T-helper 2 cell treated with Interferon-gamma antibody and Interleukin-4, amounts not matched to agents 5 μg/mL and 100 μg/mL, for 36 hours (primary cell): ENCODE measurements around the gene CITED2.
A peak's percentile ranks its signal among the peaks of the same experiment; 100 is the strongest.

Source experiments
- DNase-seq: peaks from one replicate; pipeline ENCODE4 v3.0.0; 2021; ENCODE audit warnings: low spot score
- H3K27ac Mint-ChIP-seq: one replicate; pipeline ENCODE4 v1.8.0; 2021; ENCODE audit warnings: mild to moderate bottlenecking, mixed read lengths
- H3K27me3 Mint-ChIP-seq: one replicate; pipeline ENCODE4 v1.8.0; 2021; ENCODE audit warnings: low read depth, mixed read lengths
- H3K36me3 Mint-ChIP-seq: one replicate; pipeline ENCODE4 v1.8.0; 2021; ENCODE audit warnings: low read depth, mixed read lengths
- H3K4me1 Mint-ChIP-seq: one replicate; pipeline ENCODE4 v1.8.0; 2021; ENCODE audit warnings: low read depth, mixed read lengths
- H3K4me3 Mint-ChIP-seq: one replicate; pipeline ENCODE4 v1.8.0; 2022; ENCODE audit warnings: mild to moderate bottlenecking, moderate library complexity, mixed read lengths
- H3K9me3 Mint-ChIP-seq: one replicate; pipeline ENCODE4 v1.8.0; 2021; ENCODE audit warnings: mixed read lengths

Gene CITED2

GRCh38 chr6:139375226-139376016 is 973 bp upstream of the CITED2 start:
- H3K27ac Mint-ChIP-seq, result peak overlapping the region; percentile 98
- no peaks in the 10 kb centered on the region for H3K27me3 Mint-ChIP-seq
- DNase-seq, result peak; percentile 86
- H3K9me3 Mint-ChIP-seq, result no peaks in the 10 kb centered on the region
- peak overlapping the region; percentile 97 for H3K4me3 Mint-ChIP-seq
- H3K36me3 Mint-ChIP-seq, result peaks cover 33% of the 10 kb centered on the region
- H3K4me1 Mint-ChIP-seq, result peaks cover 32% of the 10 kb centered on the region

- Mint-ChIP-seq H3K27ac (peak overlapping the region; percentile 100), H3K27me3 (no peaks in the 10 kb centered on the region), H3K36me3 (peaks cover 36% of the 10 kb centered on the region), H3K4me1 (peaks cover 46% of the 10 kb centered on the region), H3K4me3 (peak overlapping the region; percentile 96), H3K9me3 (no peaks in the 10 kb centered on the region)
- DNase-seq, result no peak
These were observed 506 bp downstream of the CITED2 start for GRCh38 chr6:139373928-139374356.

GRCh38 chr6:139373154-139373927 is 1.1 kb downstream of the CITED2 start:
- peaks cover 36% of the 10 kb centered on the region for H3K36me3 Mint-ChIP-seq

GRCh38 chr6:139372326-139373153 is 1.9 kb downstream of the CITED2 start:
- Mint-ChIP-seq H3K4me1 (peaks cover 56% of the 10 kb centered on the region), H3K9me3 (no peaks in the 10 kb centered on the region), H3K27ac (peak overlapping the region; percentile 100), H3K27me3 (no peaks in the 10 kb centered on the region), H3K4me3 (peak overlapping the region; percentile 96), H3K36me3 (peaks cover 36% of the 10 kb centered on the region)
- no peak for DNase-seq

More at GRCh38 chr6:139373154-139373927, 1.1 kb downstream of the CITED2 start:
- Mint-ChIP-seq H3K9me3 (no peaks in the 10 kb centered on the region), H3K27ac (peak overlapping the region; percentile 100), H3K27me3 (no peaks in the 10 kb centered on the region), H3K4me3 (peak overlapping the region; percentile 96), H3K4me1 (peaks cover 48% of the 10 kb centered on the region)
- DNase-seq, result peak; percentile 69

GRCh38 chr6:139371421-139372203 is 2.8 kb downstream of the CITED2 start:
- no peaks in the 10 kb centered on the region for H3K27me3 Mint-ChIP-seq
- H3K4me1 Mint-ChIP-seq, result peaks cover 54% of the 10 kb centered on the region
- H3K4me3 Mint-ChIP-seq, result peak overlapping the region; percentile 96
- H3K9me3 Mint-ChIP-seq, result no peaks in the 10 kb centered on the region
- H3K27ac Mint-ChIP-seq, result no peak overlapping the region
- peaks cover 36% of the 10 kb centered on the region for H3K36me3 Mint-ChIP-seq
- no peak for DNase-seq

- Mint-ChIP-seq H3K36me3 (peaks cover 36% of the 10 kb centered on the region), H3K27me3 (no peaks in the 10 kb centered on the region), H3K9me3 (no peaks in the 10 kb centered on the region), H3K27ac (no peak overlapping the region), H3K4me3 (peak overlapping the region; percentile 96), H3K4me1 (peaks cover 50% of the 10 kb centered on the region)
- DNase-seq, result no peak
These were observed 3.5 kb downstream of the CITED2 start for GRCh38 chr6:139370999-139371345.

- Mint-ChIP-seq H3K27ac (no peak overlapping the region), H3K27me3 (no peaks in the 10 kb centered on the region), H3K9me3 (no peaks in the 10 kb centered on the region), H3K4me1 (peaks cover 48% of the 10 kb centered on the region), H3K4me3 (peak overlapping the region; percentile 63), H3K36me3 (peaks cover 36% of the 10 kb centered on the region)
- no peak for DNase-seq
These were observed 4.0 kb downstream of the CITED2 start for GRCh38 chr6:139370283-139370998.

GRCh38 chr6:139369568-139370282 is 4.7 kb downstream of the CITED2 start:
- no peaks in the 10 kb centered on the region for H3K27me3 Mint-ChIP-seq
- peaks cover 36% of the 10 kb centered on the region for H3K36me3 Mint-ChIP-seq
- H3K4me1 Mint-ChIP-seq, result peaks cover 47% of the 10 kb centered on the region
- H3K9me3 Mint-ChIP-seq, result no peaks in the 10 kb centered on the region
- DNase-seq, result no peak
- H3K4me3 Mint-ChIP-seq, result peak overlapping the region; percentile 63
- no peak overlapping the region for H3K27ac Mint-ChIP-seq

GRCh38 chr6:139369068-139369467 is 5.4 kb downstream of the CITED2 start:
- Mint-ChIP-seq H3K27me3 (no peaks in the 10 kb centered on the region), H3K4me1 (peaks cover 52% of the 10 kb centered on the region), H3K4me3 (no peak overlapping the region), H3K27ac (no peak overlapping the region), H3K9me3 (no peaks in the 10 kb centered on the region), H3K36me3 (peaks cover 32% of the 10 kb centered on the region)
- DNase-seq, result no peak

GRCh38 chr6:139368661-139369060 is 5.8 kb downstream of the CITED2 start:
- Mint-ChIP-seq H3K9me3 (no peaks in the 10 kb centered on the region), H3K36me3 (peaks cover 28% of the 10 kb centered on the region), H3K4me1 (peaks cover 55% of the 10 kb centered on the region), H3K4me3 (no peak overlapping the region), H3K27me3 (no peaks in the 10 kb centered on the region), H3K27ac (no peak overlapping the region)
- no peak for DNase-seq

- Mint-ChIP-seq H3K9me3 (no peaks in the 10 kb centered on the region), H3K4me3 (no peak overlapping the region), H3K36me3 (peaks cover 24% of the 10 kb centered on the region), H3K4me1 (peaks cover 59% of the 10 kb centered on the region), H3K27me3 (no peaks in the 10 kb centered on the region), H3K27ac (no peak overlapping the region)
- DNase-seq, result no peak
These were observed 6.6 kb downstream of the CITED2 start for GRCh38 chr6:139367810-139368351.

- Mint-ChIP-seq H3K27ac (no peak overlapping the region), H3K9me3 (no peaks in the 10 kb centered on the region), H3K4me3 (no peak overlapping the region), H3K27me3 (no peaks in the 10 kb centered on the region), H3K36me3 (no peaks in the 10 kb centered on the region), H3K4me1 (peaks cover 48% of the 10 kb centered on the region)
- no peak for DNase-seq
These were observed 9.5 kb downstream of the CITED2 start for GRCh38 chr6:139364982-139365379.
